GM23338 (cell line): Measurements from ENCODE around the gene MYOT. TPM values are rescaled to one million over a fixed set of nuclear protein-coding genes. Genes with fewer than 3 reads are reported as not detected.

Experiments used
- ATAC-seq: fragments of 200-7000 bp; cut with Tn5 transposase; 3 replicates; pipeline ENCODE4 v1.9.1; 2020
- DNase-seq: peaks from one replicate; pipeline ENCODE4 v3.0.0-alpha.2; 2015; ENCODE audit warnings: low spot score
- H2AFZ ChIP-seq: fragments of 200-600 bp; sonication (generic); 2 replicates; pipeline ENCODE4 v1.8.0; 2016; ENCODE audit warnings: antibody characterized with exemption, mild to moderate bottlenecking, moderate library complexity
- H3F3A ChIP-seq: fragments of 200-600 bp; sonication (generic); replicated peaks from 2 replicates; pipeline ENCODE4 v1.8.0; 2017; ENCODE audit warnings: antibody characterized with exemption, mixed run types, low read depth
- H3K27ac ChIP-seq: fragments of 200-600 bp; sonication (generic); 2 replicates; pipeline ENCODE4 v1.6.1; 2016; ENCODE audit warnings: low read depth
- H3K27me3 ChIP-seq: fragments of 200-600 bp; sonication (generic); 2 replicates; pipeline ENCODE4 v1.8.0; 2016; ENCODE audit warnings: mild to moderate bottlenecking, mixed run types, moderate library complexity; ENCODE audit not compliant: insufficient read depth
- H3K36me3 ChIP-seq: fragments of 200-600 bp; sonication (generic); 2 replicates; pipeline ENCODE4 v1.8.0; 2016; ENCODE audit warnings: mild to moderate bottlenecking; ENCODE audit not compliant: insufficient read depth
- H3K4me1 ChIP-seq: fragments of 200-600 bp; sonication (generic); 2 replicates; pipeline ENCODE4 v1.8.0; 2016; ENCODE audit warnings: mild to moderate bottlenecking, moderate library complexity; ENCODE audit not compliant: insufficient read depth
- H3K4me2 ChIP-seq: fragments of 200-600 bp; sonication (generic); 2 replicates; pipeline ENCODE4 v1.7.1; 2017; ENCODE audit warnings: mixed run types
- H3K4me3 ChIP-seq: fragments of 200-600 bp; sonication (generic); 2 replicates; pipeline ENCODE4 v1.6.1; 2016; ENCODE audit warnings: mixed run types
- H3K79me2 ChIP-seq: fragments of 200-600 bp; sonication (generic); replicated peaks from 2 replicates; pipeline ENCODE4 v1.8.0; 2017; ENCODE audit warnings: mild to moderate bottlenecking; ENCODE audit not compliant: insufficient read depth
- H3K9me2 ChIP-seq: fragments of 200-600 bp; sonication (generic); 2 replicates; pipeline ENCODE4 v1.8.0; 2017; ENCODE audit not compliant: insufficient read depth
- H4K20me1 ChIP-seq: fragments of 200-600 bp; sonication (generic); replicated peaks from 2 replicates; pipeline ENCODE4 v1.8.0; 2017; ENCODE audit warnings: mild to moderate bottlenecking; ENCODE audit not compliant: insufficient read depth
- H3K27ac Mint-ChIP-seq: 2 replicates; pipeline ENCODE4 v1.8.0; 2020; ENCODE audit warnings: inconsistent platforms, mild to moderate bottlenecking, moderate library complexity, mixed read lengths
- H3K27me3 Mint-ChIP-seq: 3 replicates; pipeline ENCODE4 v1.8.0; 2022; ENCODE audit warnings: low read depth, mild to moderate bottlenecking, moderate library complexity, mixed read lengths, inconsistent platforms; ENCODE audit not compliant: insufficient read depth, poor library complexity
- H3K36me3 Mint-ChIP-seq: 3 replicates; pipeline ENCODE4 v1.8.0; 2021; ENCODE audit warnings: low read depth, mild to moderate bottlenecking, inconsistent platforms, moderate library complexity, mixed read lengths
- H3K4me1 Mint-ChIP-seq: 3 replicates; pipeline ENCODE4 v1.8.0; 2020; ENCODE audit warnings: mild to moderate bottlenecking, inconsistent platforms, mixed read lengths
- H3K4me3 Mint-ChIP-seq: 3 replicates; pipeline ENCODE4 v1.8.0; 2021; ENCODE audit warnings: moderate library complexity, mild to moderate bottlenecking, inconsistent platforms, mixed read lengths
- H3K9me3 Mint-ChIP-seq: 3 replicates; pipeline ENCODE4 v1.8.0; 2020; ENCODE audit warnings: moderate library complexity, mild to moderate bottlenecking, inconsistent platforms, mixed read lengths
- CREB1 ChIP-seq: fragments of 250-450 bp; sonication (Bioruptor Pico); IDR thresholded peaks from 2 replicates; pipeline ENCODE4 v1.5.0; 2020; ENCODE audit warnings: low read depth, mild to moderate bottlenecking, moderate library complexity
- CTCF ChIP-seq, 2 experiments: fragments of 200-600 bp in 1 of 2; sonication (generic) in 1 of 2; conservative IDR thresholded peaks; 2 replicates each; pipeline versions ENCODE4 v1.5.1 to v1.6.1; 2016 to 2017; ENCODE audit warnings: antibody characterized with exemption in 2 of 2, low read depth in 2 of 2, mild to moderate bottlenecking in 2 of 2, moderate library complexity in 1 of 2
- ETS1 ChIP-seq: IDR thresholded peaks from 2 replicates; pipeline ENCODE4 v1.6.1; 2016; ENCODE audit warnings: antibody characterized with exemption
- EZH2phosphoT487 ChIP-seq: fragments of 200-600 bp; sonication (generic); IDR thresholded peaks from one replicate; pipeline ENCODE4 v1.8.1; 2018; ENCODE audit warnings: antibody characterized with exemption; ENCODE audit not compliant: unreplicated experiment
- JUNB ChIP-seq: IDR thresholded peaks from one replicate; pipeline ENCODE4 v1.6.1; 2016; ENCODE audit warnings: antibody characterized with exemption; ENCODE audit not compliant: unreplicated experiment
- NANOG ChIP-seq: IDR thresholded peaks from 2 replicates; pipeline ENCODE4 v1.6.1; 2016; ENCODE audit warnings: antibody characterized with exemption, borderline replicate concordance
- POLR2AphosphoS5 ChIP-seq: IDR thresholded peaks from 2 replicates; pipeline ENCODE4 v1.6.1; 2016; ENCODE audit warnings: antibody characterized with exemption, low read depth
- STAT1 ChIP-seq: IDR thresholded peaks from one replicate; pipeline ENCODE4 v1.6.1; 2016; ENCODE audit warnings: antibody characterized with exemption; ENCODE audit not compliant: unreplicated experiment
- ZNF114 ChIP-seq: fragments of 250-450 bp; sonication (Bioruptor Pico); IDR thresholded peaks from 2 replicates; pipeline ENCODE4 v1.5.0; 2020; ENCODE audit warnings: mild to moderate bottlenecking, moderate library complexity
- ZNF462 ChIP-seq: fragments of 250-450 bp; sonication (Bioruptor Pico); IDR thresholded peaks from 2 replicates; pipeline ENCODE4 v1.5.0; 2020; ENCODE audit warnings: mild to moderate bottlenecking, moderate library complexity
- polyA plus RNA-seq: library from polyadenylated mRNA; unstranded; fragments of >200 nt; fragmentation: Nextera tagmentation; extraction: Ambion mirVana; gene quantifications from 2 replicates; pipeline ENCODE4 v1.2.1, GENCODE V29; 2016
- total RNA-seq: library from RNA; depleted of rRNA; stranded (reverse); fragments of >200 nt; shearing (Covaris generic); gene quantifications from 2 replicates; pipeline ENCODE4 v1.2.3, GENCODE V29; 2014

Gene MYOT
- total and polyA plus RNA-seq, 2 experiments from 2014 or later: 0.58 TPM; not detected in 1

- Histone ChIP-seq H4K20me1 (no peaks in the 10 kb centered on the region), H3K4me2 (no peak overlapping the region), H2AFZ (no peak overlapping the region), H3K36me3 (no peaks in the 10 kb centered on the region), H3K27me3 (no peaks in the 10 kb centered on the region), H3K9me2 (no peaks in the 10 kb centered on the region), H3K4me3 (no peak overlapping the region), H3K79me2 (no peaks in the 10 kb centered on the region), H3F3A (no peaks in the 10 kb centered on the region), H3K27ac (no peak overlapping the region), H3K4me1 (no peaks in the 10 kb centered on the region; the same call in 1 of the 2 replicates)
- no peaks in the 10 kb centered on the region for H3K36me3 Mint-ChIP-seq
- H3K4me3 Mint-ChIP-seq: no peak overlapping the region
- H3K27ac Mint-ChIP-seq: no peak overlapping the region
- TF ChIP-seq ETS1: no peak
- no peak for TF ChIP-seq JUNB
- no peak for TF ChIP-seq EZH2phosphoT487
- TF ChIP-seq ZNF462 (CRISPR knock-in tag): no peak
- TF ChIP-seq ZNF114 (CRISPR knock-in tag): no peak
- TF ChIP-seq POLR2AphosphoS5: no peak
- TF ChIP-seq NANOG: no peak
- TF ChIP-seq CREB1 (CRISPR knock-in tag): no peak
- TF ChIP-seq CTCF (conservative IDR thresholded peaks at IDR 0.05; ENCODE audit: low read depth in 2 of 2): no peak
- no peak for TF ChIP-seq STAT1
- DNase-seq (no peak), ATAC-seq (no peak)
- H3K27me3 Mint-ChIP-seq: peaks cover 2% of the 10 kb centered on the region
- H3K9me3 Mint-ChIP-seq: no peaks in the 10 kb centered on the region
- peaks cover 5% of the 10 kb centered on the region; the same call in 2 of the 3 replicates for H3K4me1 Mint-ChIP-seq
These were observed 9.3 kb upstream of the MYOT start for GRCh38 chr5:137858223-137858916.
